ENCODE data around the gene SLC2A6. TPM values are rescaled to one million over a fixed set of nuclear protein-coding genes. Genes with fewer than 3 reads are reported as not detected.

SLC2A6 gene
- total RNA-seq, 4 donors from 2014 or later: 0.96 to 20.1 (median 3.4) TPM

- intact Hi-C loops (cut with DNase I; ENCODE audit: low total_unique reads): loop anchor here (5.0 kb wide), 1 partner anchor 1731 kb away; no protein-coding TSS in a partner anchor
- Histone ChIP-seq H3K9me3 (no peaks in the 10 kb centered on the region), H3K27ac (no peak overlapping the region), H3K4me3 (no peak overlapping the region), H3K27me3 (no peaks in the 10 kb centered on the region), H3K4me1 (peaks cover 12 to 16% (median 13%) of the 10 kb centered on the region in 4 donors), H3K36me3 (no peaks in the 10 kb centered on the region)
- TF ChIP-seq EP300 (IDR thresholded peaks at IDR 0.05; ENCODE audit: low read depth) (no peak), CTCF (IDR thresholded peaks at IDR 0.05) (no peak), POLR2A (IDR thresholded peaks at IDR 0.05) (no peak), POLR2AphosphoS5 (IDR thresholded peaks at IDR 0.05) (no peak)
- 75% methylated on average over 27 of the region's 28 CpGs; no CpG with 5 or more reads in 1 of the 2 donors for WGBS, 2 donors (ENCODE audit: low coverage in 1 of 2)
- in situ Hi-C loops (cut with MboI; ENCODE audit: low pct_ligation_motif_present in 1 of 4, low pct_unique_long_range_greater_than_20kb in 1 of 4, low sequenced_read_pairs in 3 of 4): no loop called here
- DNase-seq: no peak
Measured at GRCh38 chr9:133513214-133514100, 34.6 kb upstream of the SLC2A6 start.

DNA sequence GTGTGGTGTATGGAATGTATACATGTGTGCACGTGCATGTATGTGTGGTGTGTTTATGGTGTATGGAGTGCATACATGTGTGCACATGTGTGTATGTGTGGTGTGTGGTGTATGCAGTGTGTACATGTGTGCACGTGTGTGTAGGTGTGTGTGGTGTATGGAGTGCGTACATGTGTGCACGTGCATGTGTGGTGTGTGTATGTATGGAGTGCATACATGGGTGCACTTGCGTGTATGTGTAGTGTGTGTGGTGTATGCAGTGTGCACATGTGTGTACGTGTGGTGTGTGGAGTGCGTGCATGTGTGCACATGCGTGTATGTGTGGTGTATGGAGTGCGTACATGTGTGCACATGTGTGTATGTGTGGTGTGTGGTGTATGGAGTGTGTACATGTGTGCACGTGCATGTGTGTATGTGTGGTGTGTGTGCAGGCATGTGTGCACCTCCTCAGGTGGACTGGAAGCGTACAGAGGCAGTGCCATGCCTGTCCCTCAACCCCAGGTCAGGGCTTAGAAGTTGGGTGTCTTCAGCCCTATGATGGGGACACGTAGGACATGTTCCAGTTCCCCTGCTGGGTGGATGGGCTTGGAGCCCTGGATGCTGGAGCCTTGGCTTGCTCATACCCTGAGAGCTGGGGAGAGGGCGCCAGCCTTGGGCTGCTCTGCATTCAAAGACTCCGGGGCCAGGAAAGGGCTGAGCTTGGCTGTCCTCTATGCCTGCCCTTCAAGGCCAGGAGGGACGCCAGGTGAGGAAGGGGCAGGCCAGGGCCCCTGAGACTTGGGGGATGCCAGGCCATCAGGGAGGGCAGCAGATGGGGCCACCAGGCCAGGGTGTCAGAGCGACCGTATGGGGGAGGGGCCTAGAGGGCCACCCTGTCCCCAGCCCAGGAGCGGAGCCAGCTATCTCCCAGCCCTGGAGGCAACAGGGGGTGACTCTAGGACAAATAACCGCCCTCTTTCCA lies 33.6 kb upstream of the SLC2A6 start:
- no peak for DNase-seq
- H3K27ac ChIP-seq: no peak overlapping the region
- 90 to 92% methylated on average over 9 to 19 of the region's 19 CpGs for WGBS, 2 donors (ENCODE audit: low coverage in 1 of 2)
- H3K27me3 ChIP-seq: peaks cover 5% of the 10 kb centered on the region
- H3K4me1 ChIP-seq: peaks cover 12 to 16% (median 13%) of the 10 kb centered on the region in 4 donors
- TF ChIP-seq EP300 (IDR thresholded peaks at IDR 0.05; ENCODE audit: low read depth) (no peak), POLR2AphosphoS5 (IDR thresholded peaks at IDR 0.05) (no peak), POLR2A (IDR thresholded peaks at IDR 0.05) (no peak), CTCF (IDR thresholded peaks at IDR 0.05) (no peak)
- H3K4me3 ChIP-seq: no peak overlapping the region
- no peaks in the 10 kb centered on the region for H3K36me3 ChIP-seq
- in situ Hi-C loops (cut with MboI; ENCODE audit: low pct_ligation_motif_present in 1 of 4, low pct_unique_long_range_greater_than_20kb in 1 of 4, low sequenced_read_pairs in 3 of 4): no loop called here
- intact Hi-C loops (cut with DNase I; ENCODE audit: low total_unique reads): loop anchor here (5.0 kb wide), 1 partner anchor 1730 kb away; no protein-coding TSS in a partner anchor
- no peaks in the 10 kb centered on the region for H3K9me3 ChIP-seq

DNA sequence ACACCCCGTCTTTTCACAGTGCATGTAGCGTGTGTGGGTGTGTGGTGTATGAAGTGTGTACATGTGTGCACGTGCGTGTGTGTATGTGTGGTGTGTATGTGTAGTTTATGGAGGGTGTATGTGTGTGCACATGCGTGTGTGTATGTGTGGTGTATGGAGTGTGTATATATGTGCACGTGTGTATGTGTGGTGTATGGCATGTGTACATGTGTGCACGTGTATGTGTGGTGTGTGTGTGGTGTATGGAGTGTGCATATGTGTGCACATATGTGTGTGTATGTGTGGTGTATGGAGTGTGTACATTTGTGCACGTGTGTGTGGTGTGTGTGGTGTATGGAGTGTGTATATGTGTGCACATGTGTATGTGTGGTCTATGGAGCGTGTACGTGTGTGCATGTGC lies 32.7 kb upstream of the SLC2A6 start:
- Histone ChIP-seq H3K4me3 (no peak overlapping the region), H3K36me3 (no peaks in the 10 kb centered on the region), H3K27ac (no peak overlapping the region), H3K4me1 (peaks cover 12 to 16% (median 13%) of the 10 kb centered on the region in 4 donors), H3K27me3 (peaks cover 7% of the 10 kb centered on the region), H3K9me3 (no peaks in the 10 kb centered on the region)
- intact Hi-C loops (cut with DNase I; ENCODE audit: low total_unique reads): loop anchor here (5.0 kb wide), 1 partner anchor 1729 kb away; no protein-coding TSS in a partner anchor
- 91 to 95% methylated on average over 9 to 10 of the region's 10 CpGs for WGBS, 2 donors (ENCODE audit: low coverage in 1 of 2)
- TF ChIP-seq POLR2A (IDR thresholded peaks at IDR 0.05): no peak
- no peak for TF ChIP-seq CTCF (IDR thresholded peaks at IDR 0.05)
- TF ChIP-seq POLR2AphosphoS5 (IDR thresholded peaks at IDR 0.05): no peak
- TF ChIP-seq EP300 (IDR thresholded peaks at IDR 0.05; ENCODE audit: low read depth): no peak
- no peak for DNase-seq
- in situ Hi-C loops (cut with MboI; ENCODE audit: low pct_ligation_motif_present in 1 of 4, low pct_unique_long_range_greater_than_20kb in 1 of 4, low sequenced_read_pairs in 3 of 4): no loop called here
